PC-9 (cell line): ENCODE data around the gene LRRC14B. TPM values are rescaled to one million over a fixed set of nuclear protein-coding genes. Genes with fewer than 3 reads are reported as not detected.

Source experiments
- BruUV-seq: library from RNA; stranded (reverse); fragments of 400-500 nt; replicated peaks from 2 replicates; lab custom pipeline; 2021; lab: Mats Ljungman, UMichigan
- CTCF ChIA-PET: fragments of 300-600 bp; sonication (Branson Sonifier 250); formaldehyde crosslinking; loops from one replicate; lab custom pipeline; 2022; ENCODE audit warnings: antibody characterized with exemption; lab: Charles Lee
- POLR2A ChIA-PET: fragments of 300-600 bp; sonication (Branson Sonifier 250); formaldehyde crosslinking; loops from one replicate; lab custom pipeline; 2022; ENCODE audit warnings: antibody characterized with exemption; ENCODE audit not compliant: unreplicated experiment; lab: Charles Lee
- DNase-seq, 2 experiments: peaks; one replicate each; pipeline versions ENCODE4 v3.0.0 to v3.0.0-alpha.2; 2015 to 2022; ENCODE audit warnings: mixed read lengths in 1 of 2
- H2AFZ ChIP-seq: fragments of 200-600 bp; sonication (generic); 2 replicates; pipeline ENCODE4 v1.8.1; 2017; ENCODE audit warnings: antibody characterized with exemption
- H3F3A ChIP-seq: fragments of 200-600 bp; sonication (generic); 2 replicates; pipeline ENCODE4 v1.8.1; 2017; ENCODE audit warnings: antibody characterized with exemption, mild to moderate bottlenecking, low read depth; ENCODE audit not compliant: insufficient read depth
- H3K27ac ChIP-seq: fragments of 200-600 bp; sonication (generic); 2 replicates; pipeline ENCODE4 v1.6.1; 2016; ENCODE audit warnings: mixed run types
- H3K27me3 ChIP-seq: fragments of 200-600 bp; sonication (generic); 2 replicates; pipeline ENCODE4 v1.6.1; 2016; ENCODE audit warnings: low read depth, mixed run types; ENCODE audit not compliant: insufficient read depth
- H3K36me3 ChIP-seq: fragments of 200-600 bp; sonication (generic); 2 replicates; pipeline ENCODE4 v1.6.1; 2016; ENCODE audit warnings: low read depth, mixed run types
- H3K4me1 ChIP-seq: fragments of 200-600 bp; sonication (generic); replicated peaks from 2 replicates; pipeline ENCODE4 v1.6.1; 2016; ENCODE audit warnings: mixed run types; ENCODE audit not compliant: insufficient read depth
- H3K4me2 ChIP-seq: fragments of 200-600 bp; sonication (generic); 2 replicates; pipeline ENCODE4 v1.6.1; 2017; ENCODE audit warnings: mixed run types
- H3K4me3 ChIP-seq: fragments of 200-600 bp; sonication (generic); 2 replicates; pipeline ENCODE4 v1.6.1; 2016; ENCODE audit warnings: mixed run types
- H3K79me2 ChIP-seq: fragments of 200-600 bp; sonication (generic); 2 replicates; pipeline ENCODE4 v1.6.1; 2017; ENCODE audit warnings: low read depth, mixed run types
- H3K9me2 ChIP-seq: fragments of 200-600 bp; sonication (generic); 2 replicates; pipeline ENCODE4 v1.8.1; 2017; ENCODE audit warnings: mild to moderate bottlenecking; ENCODE audit not compliant: insufficient read depth
- H3K9me3 ChIP-seq: fragments of 200-600 bp; sonication (generic); 2 replicates; pipeline ENCODE4 v1.8.1; 2016; ENCODE audit warnings: low read depth; ENCODE audit not compliant: insufficient read depth
- H4K20me1 ChIP-seq: fragments of 200-600 bp; sonication (generic); 2 replicates; pipeline ENCODE4 v1.8.1; 2017; ENCODE audit not compliant: insufficient read depth
- CTCF ChIP-seq: fragments of 200-600 bp; sonication (generic); conservative IDR thresholded peaks from 2 replicates; pipeline ENCODE4 v1.6.1; 2017; ENCODE audit warnings: mixed run types, antibody characterized with exemption, mild to moderate bottlenecking, moderate library complexity
- EZH2 ChIP-seq: fragments of 200-600 bp; sonication (generic); IDR thresholded peaks from 2 replicates; pipeline ENCODE4 v1.8.0; 2017; ENCODE audit warnings: antibody characterized with exemption, low read depth
- intact Hi-C: fragments of 100-400 bp; cut with micrococcal nuclease; formaldehyde crosslinking; loops from one replicate; pipeline ENCODE4 v1.10.0; 2022; ENCODE audit not compliant: unreplicated experiment
- total RNA-seq: library from RNA; stranded (reverse); gene quantifications from 2 replicates; pipeline ENCODE4 v1.2.3, GENCODE V29; 2021

The LRRC14B gene
- total RNA-seq, 1 experiment from 2014 or later, result not detected

- CTCF ChIA-PET, result no interaction called here
- Histone ChIP-seq H3K4me2 (no peak overlapping the region), H3K9me3 (no peaks in the 10 kb centered on the region), H3K36me3 (no peaks in the 10 kb centered on the region), H4K20me1 (no peaks in the 10 kb centered on the region; the same call in 1 of the 2 replicates), H2AFZ (no peak overlapping the region), H3K9me2 (no peaks in the 10 kb centered on the region), H3K79me2 (no peaks in the 10 kb centered on the region), H3K27me3 (peaks cover 69% of the 10 kb centered on the region), H3K4me3 (no peak overlapping the region), H3K4me1 (no peaks in the 10 kb centered on the region), H3K27ac (no peak overlapping the region), H3F3A (peaks cover 10% of the 10 kb centered on the region; the same call in 1 of the 2 replicates)
- DNase-seq, result no peak
- TF ChIP-seq CTCF (no peak), EZH2 (0 out of 2 replicates have a peak, but pooled peaks have one; percentile 49)
- intact Hi-C loops, result no loop called here
- POLR2A ChIA-PET, result no interaction called here
- no TSS peak for BruUV-seq
Measured at GRCh38 chr5:161803-162110, 29.5 kb upstream of the LRRC14B start.

GRCh38 chr5:162190-162564 is 29.1 kb upstream of the LRRC14B start:
- BruUV-seq, result no TSS peak
- Histone ChIP-seq H3K79me2 (no peaks in the 10 kb centered on the region), H2AFZ (no peak overlapping the region), H3K27ac (no peak overlapping the region), H3K4me1 (no peaks in the 10 kb centered on the region), H3K27me3 (peaks cover 65% of the 10 kb centered on the region), H3K9me2 (no peaks in the 10 kb centered on the region), H3K36me3 (no peaks in the 10 kb centered on the region), H3K4me2 (no peak overlapping the region), H3K9me3 (no peaks in the 10 kb centered on the region), H4K20me1 (no peaks in the 10 kb centered on the region; the same call in 1 of the 2 replicates), H3F3A (peaks cover 10% of the 10 kb centered on the region; the same call in 1 of the 2 replicates), H3K4me3 (no peak overlapping the region)
- POLR2A ChIA-PET, result no interaction called here
- DNase-seq, result no peak
- CTCF ChIA-PET, result no interaction called here
- no peak for TF ChIP-seq EZH2
- TF ChIP-seq CTCF, result no peak
- intact Hi-C loops, result no loop called here

GRCh38 chr5:162565-163337 is 28.5 kb upstream of the LRRC14B start:
- Histone ChIP-seq H3K9me3 (no peaks in the 10 kb centered on the region), H3K4me2 (no peak overlapping the region), H3K36me3 (no peaks in the 10 kb centered on the region), H3K27ac (no peak overlapping the region), H3K4me3 (no peak overlapping the region), H3K79me2 (no peaks in the 10 kb centered on the region), H2AFZ (no peak overlapping the region), H4K20me1 (no peaks in the 10 kb centered on the region; the same call in 1 of the 2 replicates), H3F3A (peaks cover 10% of the 10 kb centered on the region; the same call in 1 of the 2 replicates), H3K9me2 (no peaks in the 10 kb centered on the region), H3K27me3 (peaks cover 59% of the 10 kb centered on the region), H3K4me1 (no peaks in the 10 kb centered on the region)
- no peak for DNase-seq
- ChIA-PET CTCF (no interaction called here), POLR2A (no interaction called here)
- intact Hi-C loops, result no loop called here
- TF ChIP-seq EZH2 (no peak), CTCF (no peak)
- no TSS peak for BruUV-seq
